GM19023 (cell line): Measurements from ENCODE around the gene CPNE6.
"Not testable (repeated sequence)": the region's sequence is repeated elsewhere in the genome, so short reads cannot be mapped to it uniquely, and the experiment has no call there.

Experiments
- ATAC-seq: cut with Tn5 transposase; IDR thresholded peaks from one replicate; pipeline ENCODE4 v1.9.1; 2021; ENCODE audit warnings: mild to moderate bottlenecking, moderate library complexity; ENCODE audit not compliant: unreplicated experiment

CPNE6 gene

GRCh38 chr14:24102357-24103048, 31.1 kb downstream of the CPNE6 start:
- no peak for ATAC-seq

GRCh38 chr14:24103451-24103850, 32.1 kb downstream of the CPNE6 start:
- ATAC-seq = no peak

DNA sequence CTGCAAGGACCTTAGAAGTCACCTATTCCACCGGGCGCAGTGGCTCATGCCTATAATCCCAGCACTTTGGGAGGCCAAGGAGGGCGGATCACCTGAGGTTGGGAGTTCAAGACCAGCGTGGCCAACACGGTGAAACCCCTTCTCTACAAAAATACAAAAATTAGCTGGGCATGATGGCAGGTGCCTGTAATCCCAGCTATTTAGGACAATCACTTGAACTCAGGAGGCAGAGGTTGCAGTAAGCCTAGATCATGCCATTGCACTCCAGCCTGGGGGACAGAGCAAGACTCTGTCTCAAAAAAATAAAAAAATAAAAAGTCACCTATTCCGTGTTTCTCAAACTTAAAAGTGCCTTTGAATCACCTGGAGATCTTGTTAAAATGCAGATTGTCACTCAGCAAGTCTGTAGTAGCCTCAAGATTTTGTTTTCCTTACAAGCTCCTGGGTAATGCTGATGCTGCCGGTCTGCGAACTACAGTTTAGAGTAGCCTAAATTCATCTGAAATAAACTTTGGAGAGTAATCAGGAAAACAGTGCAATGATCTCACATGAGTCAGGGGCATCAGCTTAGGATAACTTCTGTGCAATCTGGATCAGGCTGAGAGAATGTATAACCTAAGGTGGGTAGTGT, 34.4 kb downstream of the CPNE6 start:
- ATAC-seq = not testable (repeated sequence)

- no peak for ATAC-seq
These were observed 35.4 kb downstream of the CPNE6 start for GRCh38 chr14:24106672-24107271.

- peak; percentile 9 for ATAC-seq
These were observed 37.0 kb downstream of the CPNE6 start for GRCh38 chr14:24108336-24108874.

- no peak for ATAC-seq
These were observed 38.7 kb downstream of the CPNE6 start for GRCh38 chr14:24110060-24110459.

DNA sequence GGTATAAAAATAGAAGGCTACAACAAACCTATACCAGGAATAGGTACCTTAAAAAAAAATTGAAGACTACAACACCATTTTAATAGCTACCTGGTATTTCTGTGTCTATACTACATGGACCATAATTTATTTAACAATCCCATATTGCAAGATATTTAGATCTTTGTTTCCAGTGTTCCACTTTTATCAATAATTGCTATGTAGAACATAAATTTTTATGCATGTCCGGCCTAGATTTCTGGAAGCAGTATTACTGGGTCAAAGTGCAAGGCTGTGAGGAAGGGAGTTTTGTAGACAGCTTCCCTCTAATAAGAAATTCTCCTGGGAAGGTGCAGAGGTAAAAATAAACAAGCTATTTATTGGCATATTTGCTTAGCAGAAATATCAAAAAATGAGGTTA, 39.2 kb downstream of the CPNE6 start:
- ATAC-seq = no peak

DNA sequence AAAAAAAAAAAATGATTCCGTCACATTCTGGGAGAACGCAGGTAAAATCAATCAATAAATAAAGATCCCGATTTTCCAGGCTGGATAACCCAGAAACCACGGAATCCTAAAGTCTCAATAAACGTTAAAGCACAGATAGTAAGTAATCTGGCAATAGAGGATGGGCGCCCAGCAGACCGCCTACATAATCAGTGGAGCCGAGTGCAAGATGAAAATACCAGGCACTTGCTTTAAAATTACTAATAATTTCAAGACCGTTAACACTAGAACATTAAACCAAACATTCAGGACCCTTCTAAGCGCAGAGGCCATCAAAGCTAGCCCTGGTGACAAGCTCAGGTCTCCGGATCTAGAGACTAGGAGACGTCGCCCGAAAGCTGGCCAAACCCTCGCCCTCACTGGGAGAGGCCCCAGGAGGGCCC, 42.0 kb downstream of the CPNE6 start:
- ATAC-seq = no peak

DNA sequence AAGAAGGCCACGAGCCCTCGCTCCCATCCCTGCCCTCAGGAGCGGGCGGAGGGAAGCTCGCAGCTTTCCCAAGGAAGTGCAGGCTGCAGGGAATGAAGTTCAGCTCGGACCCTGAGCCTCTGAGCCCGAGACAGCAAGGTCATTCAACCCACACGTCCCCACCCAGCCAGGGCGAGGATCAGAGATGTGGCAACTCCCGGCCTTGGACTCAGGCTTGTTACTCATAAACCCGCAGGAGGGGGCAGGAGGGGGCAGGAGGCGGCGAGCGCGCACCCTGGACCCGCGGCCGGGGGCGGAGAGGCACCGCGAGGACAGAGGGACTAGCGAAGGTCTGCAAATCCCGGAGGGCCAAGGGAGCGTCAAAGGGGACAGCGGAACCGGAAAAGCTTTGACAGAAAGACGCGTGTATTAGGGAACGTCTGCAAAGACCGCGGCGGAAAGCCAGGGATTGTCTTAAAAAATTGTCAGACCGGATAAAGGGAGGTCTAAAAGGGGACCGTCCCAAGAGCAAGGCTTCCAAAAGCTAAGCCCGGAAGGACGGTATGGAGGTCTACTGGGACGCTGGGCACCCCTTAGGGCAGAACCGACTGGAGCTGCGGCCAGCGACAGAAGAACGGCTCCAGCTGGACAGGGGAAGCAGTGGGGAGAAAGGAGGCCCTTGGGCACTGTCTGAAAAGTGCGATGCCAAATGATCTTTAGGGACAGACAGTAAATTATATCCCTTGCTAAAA, 42.6 kb downstream of the CPNE6 start:
- peak; percentile 35 for ATAC-seq

- peak; percentile 81 for ATAC-seq
These were observed 43.4 kb downstream of the CPNE6 start, which contains the start of the genes DCAF11 and NRL for GRCh38 chr14:24114532-24115421. DCAF11 (plus strand) TSS chr14:24114777; CDS start chr14:24115595, 818 bp downstream. NRL (minus strand) TSS chr14:24114949; CDS start chr14:24082848, 32,101 bp downstream.

- ATAC-seq = no peak
These were observed 44.2 kb downstream of the CPNE6 start for GRCh38 chr14:24115422-24116127.

DNA sequence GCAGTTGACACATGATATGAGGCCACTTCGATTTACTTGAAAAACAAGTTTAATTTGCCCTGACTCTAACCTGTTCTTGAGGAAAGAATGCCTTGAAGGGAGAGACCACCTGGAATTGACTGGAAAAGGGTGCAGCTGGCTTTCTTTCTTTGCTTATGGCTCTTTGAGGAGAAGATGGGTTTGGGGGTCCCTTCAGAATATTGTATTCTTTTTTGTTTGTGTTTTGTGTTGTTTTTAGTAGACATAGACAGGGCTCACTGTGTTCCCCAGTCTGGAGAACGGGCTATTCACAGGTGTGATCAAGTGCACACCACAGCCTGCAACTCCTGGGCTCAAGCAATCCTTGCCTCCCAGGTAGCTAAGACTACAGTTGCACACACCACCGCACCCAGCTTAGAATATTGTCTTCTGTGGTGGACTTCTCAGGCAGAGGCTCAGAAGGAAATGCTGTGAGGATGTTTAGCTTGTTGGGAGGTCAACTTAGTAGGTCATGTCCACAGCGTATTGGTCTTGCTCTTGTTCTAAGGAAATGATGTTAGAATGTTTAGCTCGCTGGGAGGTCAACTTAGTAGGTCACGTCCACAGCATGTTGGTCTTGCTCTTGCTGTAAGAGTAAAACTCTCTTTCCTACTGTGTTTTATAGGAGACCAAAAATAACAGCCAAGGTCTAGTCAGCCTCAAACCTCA, 44.9 kb downstream of the CPNE6 start:
- no peak for ATAC-seq

DNA sequence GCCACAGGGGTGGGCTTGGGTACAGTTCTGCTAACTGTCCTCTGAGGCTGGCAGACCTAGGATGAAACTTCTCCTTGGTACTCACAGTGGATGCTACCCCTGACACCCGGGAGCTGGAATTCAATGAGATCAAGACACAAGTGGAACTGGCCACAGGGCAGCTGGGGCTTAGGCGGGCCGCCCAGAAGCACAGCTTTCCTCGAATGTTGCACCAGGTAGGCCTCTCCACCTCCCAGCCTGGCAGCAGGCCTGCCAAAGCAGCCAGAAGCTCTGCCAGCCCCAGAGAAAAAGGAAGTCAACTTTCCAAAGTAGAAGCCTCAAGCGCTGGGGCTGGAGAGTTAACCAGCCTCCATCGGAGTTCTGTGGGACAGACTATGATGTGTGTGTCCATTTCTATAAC, 45.8 kb downstream of the CPNE6 start:
- ATAC-seq = no peak

GRCh38 chr14:24119691-24120090, 48.3 kb downstream of the CPNE6 start:
- ATAC-seq = no peak

DNA sequence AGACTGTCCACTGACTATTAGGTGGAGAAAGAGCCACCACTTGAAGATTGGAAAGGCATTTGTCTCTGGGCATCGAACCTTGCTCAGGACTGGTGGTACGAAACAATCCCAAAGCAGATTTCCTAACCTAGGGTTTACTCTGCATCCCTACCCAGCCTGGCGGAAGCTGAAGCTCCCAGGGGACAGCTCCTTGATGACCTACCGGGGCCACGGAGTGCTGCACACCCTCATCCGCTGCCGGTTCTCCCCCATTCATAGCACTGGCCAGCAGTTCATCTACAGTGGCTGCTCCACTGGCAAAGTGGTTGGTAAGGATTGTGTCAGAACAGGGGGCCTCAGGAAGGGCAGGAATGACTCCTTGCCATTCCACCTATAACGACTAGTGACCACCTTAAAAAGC, 49.8 kb downstream of the CPNE6 start:
- ATAC-seq = no peak

DNA sequence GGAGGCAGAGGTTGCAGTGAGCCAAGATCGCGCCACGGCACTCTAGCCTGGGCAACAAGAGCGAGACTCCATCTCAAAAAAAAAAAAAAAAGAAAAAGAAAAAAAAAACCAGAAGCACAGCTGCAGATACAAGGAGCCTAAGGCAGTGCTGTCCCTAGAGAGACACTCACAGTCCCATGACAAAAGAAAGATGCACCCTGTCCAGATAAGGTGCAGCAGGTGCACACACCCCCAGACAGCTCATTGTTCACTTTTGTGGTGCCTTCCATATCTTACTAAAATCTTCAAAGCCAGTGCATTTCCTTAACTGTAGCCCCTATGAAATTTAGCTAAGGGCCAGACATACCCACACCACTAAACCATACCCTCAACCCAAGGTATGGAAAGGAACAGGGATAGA, 51.1 kb downstream of the CPNE6 start:
- no peak for ATAC-seq

DNA sequence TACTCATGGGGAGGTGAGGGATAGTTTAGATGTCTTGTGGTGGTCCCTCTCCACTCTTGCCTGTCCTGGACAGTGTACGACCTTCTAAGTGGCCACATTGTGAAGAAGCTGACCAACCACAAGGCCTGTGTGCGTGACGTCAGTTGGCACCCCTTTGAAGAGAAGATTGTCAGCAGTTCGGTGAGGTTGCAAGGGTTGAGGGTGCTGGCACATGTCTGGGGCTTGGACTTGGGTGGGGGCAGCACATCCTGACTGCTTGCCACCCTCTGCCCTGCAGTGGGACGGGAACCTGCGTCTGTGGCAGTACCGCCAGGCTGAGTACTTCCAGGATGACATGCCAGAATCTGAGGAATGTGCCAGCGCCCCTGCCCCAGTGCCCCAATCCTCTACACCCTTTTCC, 51.5 kb downstream of the CPNE6 start:
- no peak for ATAC-seq

DNA sequence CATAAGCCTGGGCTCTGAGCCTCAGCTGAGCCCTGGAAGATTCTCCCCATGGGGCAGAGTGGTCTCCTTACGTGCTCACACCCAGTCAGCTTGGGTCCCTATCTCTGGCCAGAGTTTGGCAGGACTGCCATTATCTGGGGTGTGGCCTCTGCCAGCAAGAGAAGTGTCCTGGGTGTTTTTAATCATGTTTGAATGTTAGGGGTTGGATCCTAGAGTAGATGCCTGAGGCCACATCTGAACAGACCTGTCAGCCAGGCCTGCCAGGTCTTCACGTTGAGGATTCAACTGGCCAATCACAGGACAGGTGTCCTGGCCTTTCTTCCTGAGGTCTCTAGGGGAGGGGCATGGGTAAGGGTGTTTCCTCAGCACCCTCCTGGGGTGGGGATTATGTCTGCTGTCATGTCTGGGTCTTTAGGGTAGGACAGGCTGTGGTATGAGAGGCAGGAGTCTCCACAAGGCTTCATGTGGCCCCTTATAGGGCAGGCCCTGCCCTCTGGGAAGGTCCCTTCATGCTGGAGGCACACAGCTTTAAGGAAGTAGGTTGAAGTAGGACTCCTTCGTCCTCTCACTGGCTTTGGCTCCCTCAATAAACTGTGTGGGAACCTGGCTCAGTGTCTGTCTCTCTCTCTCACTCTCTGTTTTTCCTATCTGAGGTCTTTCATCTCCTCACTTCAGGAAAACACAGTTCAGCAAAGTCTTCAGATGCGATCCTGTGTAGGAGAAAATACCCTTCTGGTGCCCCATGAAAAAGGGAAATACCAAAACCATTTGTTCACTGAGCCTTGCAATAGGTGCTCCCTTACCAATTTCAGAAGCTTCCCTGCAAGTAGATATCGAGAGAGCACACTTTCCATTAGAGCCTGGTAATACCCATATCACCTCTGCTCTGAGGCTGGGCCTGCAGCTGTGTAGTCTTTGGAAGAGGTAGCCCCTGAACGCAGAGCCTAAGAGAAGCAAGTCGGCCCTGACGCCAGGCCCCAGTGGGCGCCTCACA, 52.4 kb downstream of the CPNE6 start:
- peak; percentile 70 for ATAC-seq
